ENCODE results near the gene MAN2A1. TPM values are rescaled to one million over a fixed set of nuclear protein-coding genes. Genes with fewer than 3 reads are reported as not detected.

The MAN2A1 gene
- total RNA-seq, 1 donor from 2014 or later: 25.5 TPM

DNA sequence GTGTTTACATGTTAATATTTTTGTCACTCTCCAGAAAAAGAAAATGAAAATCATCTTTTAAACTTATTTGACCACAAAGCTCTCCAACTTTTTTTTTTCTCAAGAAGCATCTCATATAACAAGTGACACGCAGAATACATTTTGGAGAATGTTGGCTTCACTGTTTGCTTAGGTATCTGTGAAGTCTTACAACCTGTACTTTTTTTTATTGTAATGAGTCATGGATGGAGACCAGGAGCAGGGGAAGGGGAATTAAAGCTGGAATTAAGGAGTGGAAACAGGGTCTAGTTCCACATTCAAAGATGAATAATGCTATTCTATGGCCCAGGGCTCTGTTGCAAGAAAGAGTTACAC is 211.9 kb downstream of the MAN2A1 start:
- no peak overlapping the region for H3K27ac Mint-ChIP-seq (ENCODE audit: unreplicated experiment)
- peaks cover 12% of the 10 kb centered on the region for H3K4me1 Mint-ChIP-seq
- TF ChIP-seq, protein P1, sequence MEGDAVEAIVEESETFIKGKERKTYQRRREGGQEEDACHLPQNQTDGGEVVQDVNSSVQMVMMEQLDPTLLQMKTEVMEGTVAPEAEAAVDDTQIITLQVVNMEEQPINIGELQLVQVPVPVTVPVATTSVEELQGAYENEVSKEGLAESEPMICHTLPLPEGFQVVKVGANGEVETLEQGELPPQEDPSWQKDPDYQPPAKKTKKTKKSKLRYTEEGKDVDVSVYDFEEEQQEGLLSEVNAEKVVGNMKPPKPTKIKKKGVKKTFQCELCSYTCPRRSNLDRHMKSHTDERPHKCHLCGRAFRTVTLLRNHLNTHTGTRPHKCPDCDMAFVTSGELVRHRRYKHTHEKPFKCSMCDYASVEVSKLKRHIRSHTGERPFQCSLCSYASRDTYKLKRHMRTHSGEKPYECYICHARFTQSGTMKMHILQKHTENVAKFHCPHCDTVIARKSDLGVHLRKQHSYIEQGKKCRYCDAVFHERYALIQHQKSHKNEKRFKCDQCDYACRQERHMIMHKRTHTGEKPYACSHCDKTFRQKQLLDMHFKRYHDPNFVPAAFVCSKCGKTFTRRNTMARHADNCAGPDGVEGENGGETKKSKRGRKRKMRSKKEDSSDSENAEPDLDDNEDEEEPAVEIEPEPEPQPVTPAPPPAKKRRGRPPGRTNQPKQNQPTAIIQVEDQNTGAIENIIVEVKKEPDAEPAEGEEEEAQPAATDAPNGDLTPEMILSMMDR (conservative IDR thresholded peaks at IDR 0.05): no peak
- H3K9me3 Mint-ChIP-seq: no peaks in the 10 kb centered on the region
- no peaks in the 10 kb centered on the region for H3K36me3 Mint-ChIP-seq (ENCODE audit: low read depth)
- peaks cover 3% of the 10 kb centered on the region for H3K27me3 Mint-ChIP-seq (ENCODE audit: low read depth)
- no peak for DNase-seq (ENCODE audit: low read depth, low spot score)
- H3K4me3 Mint-ChIP-seq: no peak overlapping the region

DNA sequence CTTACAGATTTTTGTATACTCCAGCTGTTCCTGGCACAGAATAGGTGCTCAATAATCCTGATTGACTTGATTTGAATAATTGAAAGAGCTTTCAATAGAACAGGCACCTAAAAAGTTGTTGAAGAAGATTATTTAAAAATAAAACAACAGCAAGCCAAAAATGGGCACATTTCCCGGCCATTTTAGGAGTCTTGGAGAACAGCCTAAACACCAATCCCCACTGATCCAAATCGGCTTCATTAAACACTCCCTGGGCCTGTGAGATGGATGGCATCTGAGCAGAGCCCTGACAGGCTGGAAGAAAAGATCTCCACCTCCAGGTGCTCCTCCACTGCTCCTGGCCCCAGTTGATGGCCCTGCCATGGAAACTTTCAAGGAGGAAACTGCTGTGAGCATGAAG is 213.3 kb downstream of the MAN2A1 start:
- H3K27ac Mint-ChIP-seq (ENCODE audit: unreplicated experiment): no peak overlapping the region
- peaks cover 16% of the 10 kb centered on the region for H3K4me1 Mint-ChIP-seq
- no peaks in the 10 kb centered on the region for H3K9me3 Mint-ChIP-seq
- no peaks in the 10 kb centered on the region for H3K36me3 Mint-ChIP-seq (ENCODE audit: low read depth)
- H3K4me3 Mint-ChIP-seq: no peak overlapping the region
- TF ChIP-seq, protein P1 (conservative IDR thresholded peaks at IDR 0.05): no peak
- peaks cover 3% of the 10 kb centered on the region for H3K27me3 Mint-ChIP-seq (ENCODE audit: low read depth)
- DNase-seq (ENCODE audit: low read depth, low spot score): no peak

DNA sequence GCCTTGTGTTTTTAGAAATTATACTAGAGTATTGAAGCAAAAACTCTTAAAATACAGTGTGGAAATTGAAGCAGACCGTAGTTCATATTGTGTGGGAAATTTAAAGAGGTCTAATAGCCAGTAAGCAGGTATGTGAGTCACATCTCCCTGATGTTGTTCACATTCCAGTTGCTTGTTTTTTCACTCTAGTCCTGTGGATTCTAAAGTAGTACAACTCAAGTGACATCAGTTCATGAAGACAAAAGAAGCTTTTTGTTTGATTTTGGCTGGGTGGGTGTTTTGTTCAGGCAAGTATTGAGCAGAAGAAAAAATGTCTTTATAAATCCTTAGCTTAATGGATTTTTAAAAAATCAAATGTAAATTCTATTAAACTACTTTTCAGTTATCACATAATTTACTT is 216.2 kb downstream of the MAN2A1 start:
- Mint-ChIP-seq H3K36me3 (ENCODE audit: low read depth) (no peaks in the 10 kb centered on the region), H3K27ac (ENCODE audit: unreplicated experiment) (no peak overlapping the region), H3K4me3 (no peak overlapping the region), H3K27me3 (ENCODE audit: low read depth) (no peaks in the 10 kb centered on the region), H3K9me3 (no peaks in the 10 kb centered on the region), H3K4me1 (peaks cover 7% of the 10 kb centered on the region)
- TF ChIP-seq, protein P1 (conservative IDR thresholded peaks at IDR 0.05): no peak
- no peak for DNase-seq (ENCODE audit: low read depth, low spot score)

DNA sequence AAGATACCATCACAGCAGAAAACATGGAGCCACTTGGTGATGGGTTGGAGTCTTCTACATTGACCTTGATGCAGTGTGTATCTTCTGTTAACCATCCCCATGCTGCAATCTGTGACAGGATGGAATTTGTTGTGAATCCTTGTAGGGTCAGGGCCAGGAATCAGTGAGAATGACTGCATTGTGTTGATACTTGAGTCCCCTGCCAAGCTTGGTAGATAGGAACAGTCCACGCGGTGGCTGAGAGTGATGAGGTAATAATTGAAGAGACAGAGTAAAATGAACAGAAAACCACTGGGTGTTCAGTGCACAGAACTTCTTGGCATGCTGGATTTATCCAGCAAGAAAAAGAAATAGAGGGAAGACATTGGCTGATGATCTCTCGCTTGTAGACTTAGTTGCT is 217.5 kb downstream of the MAN2A1 start:
- DNase-seq (ENCODE audit: low read depth, low spot score): no peak
- TF ChIP-seq, protein P1 (conservative IDR thresholded peaks at IDR 0.05): no peak
- H3K9me3 Mint-ChIP-seq: no peaks in the 10 kb centered on the region
- H3K4me1 Mint-ChIP-seq: peaks cover 7% of the 10 kb centered on the region
- no peaks in the 10 kb centered on the region for H3K36me3 Mint-ChIP-seq (ENCODE audit: low read depth)
- H3K27me3 Mint-ChIP-seq (ENCODE audit: low read depth): no peaks in the 10 kb centered on the region
- H3K4me3 Mint-ChIP-seq: no peak overlapping the region
- no peak overlapping the region for H3K27ac Mint-ChIP-seq (ENCODE audit: unreplicated experiment)

DNA sequence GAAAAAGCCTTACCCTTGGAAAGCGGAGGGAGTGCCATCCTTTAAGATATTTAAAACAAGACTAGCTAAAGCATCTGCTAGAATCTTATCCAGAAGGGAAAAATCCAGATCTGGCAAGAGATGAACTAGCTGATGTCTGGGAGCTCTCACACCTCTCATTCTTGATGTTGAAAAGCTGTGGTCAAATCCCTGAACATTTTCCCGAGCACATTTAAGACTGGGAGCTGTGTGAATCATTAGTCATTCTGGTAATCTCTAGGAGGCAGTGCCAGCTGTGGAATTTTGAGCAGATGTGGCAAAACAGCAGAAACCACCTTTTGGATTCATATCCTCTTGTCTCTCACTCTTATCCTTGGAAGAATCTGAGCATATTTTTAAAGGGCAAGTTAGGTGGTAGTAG is 218.0 kb downstream of the MAN2A1 start:
- DNase-seq (ENCODE audit: low read depth, low spot score): no peak
- Mint-ChIP-seq H3K4me3 (no peak overlapping the region), H3K27ac (ENCODE audit: unreplicated experiment) (no peak overlapping the region), H3K4me1 (peaks cover 7% of the 10 kb centered on the region), H3K9me3 (no peaks in the 10 kb centered on the region), H3K36me3 (ENCODE audit: low read depth) (no peaks in the 10 kb centered on the region), H3K27me3 (ENCODE audit: low read depth) (no peaks in the 10 kb centered on the region)
- TF ChIP-seq, protein P1 (conservative IDR thresholded peaks at IDR 0.05): no peak

DNA sequence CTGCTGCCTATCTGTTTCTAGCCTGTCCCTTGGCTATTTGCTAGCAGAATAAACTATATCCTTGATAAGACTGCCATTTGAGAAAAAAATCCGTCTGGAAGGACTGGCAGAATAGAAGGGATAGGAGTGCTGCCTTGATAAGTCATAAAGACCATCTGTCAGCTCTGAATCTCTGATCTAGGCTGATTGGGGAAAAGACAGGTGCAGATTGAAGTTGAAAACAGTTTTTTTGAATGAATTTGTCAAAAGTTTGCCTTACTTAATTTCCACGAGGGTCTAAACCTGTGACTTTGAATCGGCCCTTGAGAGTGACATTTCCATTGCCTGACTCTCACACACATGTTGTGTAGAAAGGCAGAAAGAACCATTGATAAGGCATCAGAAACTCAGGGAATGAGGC is 218.6 kb downstream of the MAN2A1 start:
- Mint-ChIP-seq H3K27me3 (ENCODE audit: low read depth) (no peaks in the 10 kb centered on the region), H3K9me3 (no peaks in the 10 kb centered on the region), H3K4me1 (peaks cover 7% of the 10 kb centered on the region), H3K4me3 (no peak overlapping the region), H3K27ac (ENCODE audit: unreplicated experiment) (no peak overlapping the region), H3K36me3 (ENCODE audit: low read depth) (no peaks in the 10 kb centered on the region)
- DNase-seq (ENCODE audit: low read depth, low spot score): no peak
- TF ChIP-seq, protein P1 (conservative IDR thresholded peaks at IDR 0.05): no peak
